Erythroblast (primary cell): ENCODE results near the gene MYOCD.

Source experiments
- GATA1 ChIP-seq: IDR thresholded peaks from 2 replicates; pipeline ENCODE4 v1.6.1; 2011; ENCODE audit warnings: low read depth, mild to moderate bottlenecking, control low read depth, low read length, moderate library complexity
- POLR2A ChIP-seq: IDR thresholded peaks from 2 replicates; pipeline ENCODE4 v1.6.1; 2011; ENCODE audit warnings: mild to moderate bottlenecking, low read length

DNA sequence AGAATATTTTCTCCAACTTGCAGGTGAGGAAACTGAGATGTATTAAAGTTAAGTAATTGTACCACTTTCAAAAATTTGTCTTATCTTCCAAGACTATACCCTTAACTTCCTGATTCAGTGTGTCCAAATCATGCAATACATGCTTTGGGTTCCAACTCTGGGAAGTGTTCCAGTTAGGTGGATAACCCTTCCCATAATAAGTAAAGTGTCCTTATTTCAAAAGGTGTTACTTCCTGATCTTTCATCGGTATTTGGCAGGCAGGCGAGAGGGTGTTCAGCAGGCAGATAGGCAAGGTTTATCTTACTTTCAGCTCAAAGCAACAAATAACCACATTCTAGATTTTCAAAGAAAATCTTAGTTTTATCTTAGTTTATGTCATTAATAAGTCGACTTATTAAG, 77.4 kb downstream of the MYOCD start:
- no peak for TF ChIP-seq POLR2A
- TF ChIP-seq GATA1, result no peak
